Dedifferentiated amniotic fluid mesenchymal stem cell (primary cell): ENCODE data around the gene GTPBP2.
"Not testable (repeated sequence)": the region's sequence is repeated elsewhere in the genome, so short reads cannot be mapped to it uniquely, and the experiment has no call there.

Source experiments
- DNase-seq: peaks from one replicate; pipeline ENCODE4 v3.0.0-alpha.2; 2016; ENCODE audit errors: extremely low spot score

GTPBP2 gene

DNA sequence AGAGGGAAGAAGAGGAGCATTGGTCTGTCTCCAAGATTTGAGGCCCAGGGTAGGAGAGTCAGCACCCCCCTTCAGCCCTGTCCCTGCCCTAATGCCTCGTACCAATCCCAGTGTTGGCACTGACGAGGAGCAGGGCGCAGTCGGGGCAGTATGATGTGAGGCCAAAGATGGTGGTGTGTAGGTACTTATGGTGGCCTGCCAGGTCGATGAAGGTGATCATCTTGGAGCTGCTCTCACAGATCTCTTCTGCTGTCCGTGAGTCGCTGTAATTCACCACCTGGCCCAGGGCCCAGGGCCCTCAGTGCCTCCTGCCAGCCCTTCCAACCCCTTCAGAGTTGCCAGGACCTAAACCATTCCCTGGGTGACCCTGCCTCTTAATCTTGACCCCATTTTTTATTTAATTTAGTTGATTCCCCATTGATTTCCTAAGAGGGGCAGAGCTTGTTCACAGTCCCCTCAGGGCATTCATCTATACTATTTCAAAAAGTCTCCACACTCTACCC, 4.2 kb downstream of the GTPBP2 start:
- no peak for DNase-seq

DNA sequence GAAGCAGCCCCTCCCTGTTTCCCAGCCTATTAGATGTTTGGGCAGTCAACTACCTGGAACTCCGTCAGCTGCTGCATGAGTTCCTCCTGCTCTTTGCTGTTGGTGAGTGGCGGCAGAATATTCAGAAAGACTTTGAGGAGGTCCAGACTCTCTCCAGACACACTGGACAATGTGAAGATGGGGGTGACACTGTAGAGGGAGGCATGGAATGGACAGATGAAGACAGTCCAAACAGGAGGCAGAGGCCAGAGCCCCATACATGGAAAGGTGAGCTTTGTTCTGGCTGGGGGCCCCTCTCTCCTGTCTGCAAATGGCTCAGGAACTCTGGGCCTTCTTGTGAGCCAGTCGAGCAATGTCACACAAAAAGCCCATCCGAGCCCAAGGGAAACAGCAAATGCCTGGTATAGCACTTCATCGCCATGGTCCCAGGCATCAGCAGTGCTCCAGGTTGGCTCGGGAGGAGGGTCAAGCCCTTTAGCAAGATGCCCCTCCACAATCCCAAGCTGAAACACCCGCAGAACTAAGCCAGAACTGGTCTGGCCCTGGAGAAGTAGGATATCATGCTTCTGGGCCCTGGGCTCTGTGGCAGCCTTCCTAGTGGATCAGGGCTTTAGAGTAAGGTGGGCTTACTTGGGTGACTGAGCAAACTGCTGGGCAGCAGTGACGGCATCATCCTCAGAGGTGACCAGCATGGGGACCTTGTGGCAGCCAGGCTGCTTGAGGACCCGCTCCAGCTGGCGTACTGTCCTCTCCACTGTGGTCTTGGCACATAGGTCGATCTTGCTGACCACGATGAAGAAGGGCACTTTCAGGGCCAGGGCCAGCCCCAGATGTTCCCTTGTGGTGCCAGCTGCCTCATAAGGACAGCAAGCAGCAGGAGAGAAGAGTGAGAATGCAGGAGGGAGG, 4.9 kb downstream of the GTPBP2 start:
- DNase-seq, result no peak

DNA sequence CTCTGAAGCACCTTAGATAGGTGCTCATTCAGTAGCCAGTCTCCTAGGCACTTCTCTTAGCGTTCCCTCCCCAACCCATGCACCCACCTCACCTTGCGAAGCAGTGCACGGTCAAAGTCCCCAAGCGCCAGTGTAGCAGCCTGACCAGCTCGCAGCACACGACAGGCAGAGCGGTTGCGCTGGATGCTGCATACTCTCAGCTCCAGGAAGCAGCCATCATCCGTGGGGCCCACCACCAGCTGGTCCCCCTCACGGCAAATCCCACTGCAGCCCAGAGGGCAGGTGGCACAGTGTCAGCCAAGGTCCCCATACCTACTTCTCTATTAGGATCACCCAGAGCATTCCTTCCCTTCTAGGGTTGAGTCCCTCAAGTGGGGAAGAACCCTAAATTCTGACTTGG, 6.5 kb downstream of the GTPBP2 start:
- DNase-seq, result no peak

DNA sequence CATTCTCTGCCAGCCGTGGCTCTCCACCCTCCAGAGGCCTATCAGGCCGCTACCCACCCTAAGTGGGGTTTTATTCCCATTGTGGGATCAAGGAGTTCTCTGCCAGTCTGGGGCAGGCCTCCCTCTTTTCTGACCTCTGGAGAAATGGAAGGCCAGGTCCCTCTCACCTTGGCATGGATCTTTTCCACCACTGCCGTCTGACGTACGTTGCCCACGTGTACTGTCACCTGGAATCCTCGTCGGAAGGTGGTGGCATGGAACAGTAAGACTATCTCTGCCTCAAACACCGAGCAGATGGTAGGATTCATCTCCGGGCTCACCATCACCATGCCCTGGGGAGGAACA, 7.3 kb downstream of the GTPBP2 start:
- DNase-seq, result no peak

DNA sequence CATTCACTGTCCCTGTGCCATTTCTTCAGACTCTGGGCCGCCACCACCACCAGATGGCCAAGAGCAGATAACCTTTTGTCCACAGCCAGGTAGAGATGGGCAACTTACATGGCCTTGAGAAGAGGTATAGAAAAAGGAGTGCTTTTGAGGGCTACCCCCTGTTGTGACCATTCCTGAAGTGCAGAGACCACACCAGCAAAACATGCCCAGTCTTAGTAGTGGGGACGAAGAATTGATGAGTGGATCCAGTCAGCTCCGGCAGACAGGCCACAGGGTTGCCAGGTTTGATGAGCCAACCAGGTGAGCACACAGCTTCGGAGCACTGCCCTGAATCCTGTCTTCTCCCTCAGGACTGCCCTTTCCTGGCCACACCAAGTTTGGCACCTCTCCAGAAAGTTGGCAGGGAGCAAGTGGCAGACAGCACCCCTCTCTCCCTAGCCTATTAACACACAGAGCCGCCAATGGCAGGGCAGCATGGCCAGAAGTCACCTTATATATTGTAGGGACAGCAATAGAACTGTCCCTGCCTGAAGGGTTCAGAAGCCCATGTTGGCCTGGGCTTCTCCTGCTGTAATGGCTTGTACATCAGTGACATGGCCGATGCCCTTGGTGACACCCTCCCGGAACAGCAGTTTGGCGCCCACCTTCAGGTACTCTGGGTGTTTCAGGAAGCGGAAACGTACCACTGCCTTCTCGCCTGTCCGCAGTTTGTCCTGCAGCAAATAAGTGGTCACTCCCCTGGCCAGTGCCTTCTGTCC, 7.8 kb downstream of the GTPBP2 start:
- DNase-seq, result no peak

DNA sequence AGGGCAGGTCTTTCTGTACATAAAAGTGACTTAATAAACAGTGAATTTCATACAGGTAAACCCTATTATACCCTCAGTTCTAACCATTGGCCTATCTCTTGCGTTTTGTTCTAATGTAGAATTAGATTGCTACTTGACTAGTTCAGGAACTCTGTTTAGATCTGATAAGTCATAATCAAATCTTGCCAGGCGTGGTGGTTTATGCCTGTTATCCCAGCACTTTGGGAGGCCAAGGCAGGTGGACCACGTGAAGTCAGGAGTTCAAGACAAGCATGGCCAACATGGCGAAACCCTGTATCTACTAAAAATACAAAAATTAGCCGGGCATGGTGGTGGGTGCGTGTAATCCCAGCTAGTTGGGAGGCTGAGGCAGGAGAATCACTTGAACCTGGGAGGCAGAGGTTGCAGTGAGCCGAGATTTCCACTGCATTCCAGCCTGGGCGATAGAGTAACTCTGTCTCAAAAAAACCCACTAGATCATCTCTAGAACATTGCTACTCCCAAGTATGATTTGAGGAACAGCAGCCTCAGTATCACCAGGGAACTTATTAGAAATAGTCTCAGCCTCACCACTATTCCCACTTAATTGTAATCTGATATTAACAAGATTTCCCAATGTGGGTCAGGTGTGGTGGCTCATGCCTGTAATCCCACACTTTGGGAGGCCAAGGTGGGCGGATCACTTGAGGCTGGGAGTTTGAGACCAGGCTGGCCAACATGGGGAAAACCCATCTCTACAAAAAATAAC, 12.2 kb downstream of the GTPBP2 start:
- no peak for DNase-seq

DNA sequence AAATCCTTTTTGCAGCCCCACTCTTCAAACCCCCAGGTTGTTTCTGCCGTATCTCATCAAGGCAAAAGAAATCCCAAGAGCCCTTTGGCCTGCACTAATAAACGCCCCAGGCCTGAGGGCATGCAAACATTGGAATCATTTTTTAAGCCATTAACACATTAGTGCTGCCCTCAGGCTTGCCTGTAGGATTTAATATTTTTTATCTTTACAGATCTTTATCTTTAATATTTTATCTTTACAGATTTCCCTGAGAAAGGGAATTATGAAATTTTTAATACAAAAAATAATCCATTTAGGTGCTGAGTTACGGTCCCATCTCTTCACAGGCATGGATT, 14.7 kb downstream of the GTPBP2 start:
- DNase-seq, result no peak

DNA sequence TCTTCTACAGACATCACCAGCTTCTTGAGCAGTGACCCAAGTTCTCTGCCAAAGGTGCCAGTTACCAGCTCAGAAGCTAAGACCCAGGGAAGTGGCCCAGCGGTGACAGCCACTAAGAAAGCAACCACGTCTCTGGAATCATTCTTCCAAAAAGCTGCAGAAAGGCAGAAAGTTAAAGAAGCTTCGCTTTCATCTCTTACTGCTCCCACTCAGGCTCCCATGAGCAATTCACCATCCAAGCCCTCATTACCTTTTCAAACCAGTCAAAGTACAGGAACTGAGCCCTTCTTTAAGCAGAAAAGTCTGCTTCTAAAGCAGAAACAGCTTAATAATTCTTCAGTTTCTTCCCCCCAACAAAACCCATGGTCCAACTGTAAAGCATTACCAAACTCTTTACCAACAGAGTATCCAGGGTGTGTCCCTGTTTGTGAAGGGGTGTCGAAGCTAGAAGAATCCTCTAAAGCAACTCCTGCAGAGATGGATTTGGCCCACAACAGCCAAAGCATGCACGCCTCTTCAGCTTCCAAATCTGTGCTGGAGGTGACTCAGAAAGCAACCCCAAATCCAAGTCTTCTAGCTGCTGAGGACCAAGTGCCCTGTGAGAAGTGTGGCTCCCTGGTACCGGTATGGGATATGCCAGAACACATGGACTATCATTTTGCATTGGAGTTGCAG, 15.2 kb downstream of the GTPBP2 start:
- no peak for DNase-seq

DNA sequence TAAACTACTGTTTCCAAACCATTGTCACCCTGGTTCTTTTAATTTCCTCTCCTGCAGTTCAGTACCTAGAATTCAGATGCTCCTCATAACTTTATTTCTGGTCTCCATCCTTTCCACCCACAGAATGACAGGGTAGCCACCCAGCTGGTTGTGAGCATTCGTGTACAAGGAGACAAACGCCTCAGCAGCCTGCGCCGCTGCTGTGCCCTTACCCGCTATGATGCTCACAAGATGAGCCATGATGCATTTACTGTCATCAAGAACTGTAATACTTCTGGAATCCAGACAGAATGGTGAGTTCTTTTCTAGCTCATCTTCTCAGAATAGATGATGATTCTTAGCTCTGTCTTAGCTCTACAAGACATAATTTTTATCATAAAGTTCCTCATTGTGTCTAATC, 18.6 kb downstream of the GTPBP2 start:
- DNase-seq, result no peak

DNA sequence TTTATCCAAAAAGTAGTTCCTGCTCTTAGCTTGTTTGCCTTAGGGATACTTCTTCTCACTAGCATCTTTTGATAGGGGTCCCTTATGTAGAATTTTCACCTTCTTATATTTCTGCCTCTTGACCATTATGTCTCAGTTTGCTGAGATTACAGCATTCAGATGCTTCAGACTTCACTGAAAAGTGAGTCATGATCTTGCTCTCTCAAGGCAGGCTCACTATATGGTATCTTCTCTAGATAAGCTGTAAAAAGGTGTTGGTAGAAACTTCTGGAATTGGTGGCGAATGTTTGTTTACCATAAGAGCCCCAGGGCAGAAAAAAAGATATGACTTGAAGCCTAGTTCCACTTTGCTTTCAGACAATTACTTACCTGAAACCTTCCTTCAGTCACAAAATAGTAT, 19.7 kb downstream of the GTPBP2 start:
- no peak for DNase-seq

DNA sequence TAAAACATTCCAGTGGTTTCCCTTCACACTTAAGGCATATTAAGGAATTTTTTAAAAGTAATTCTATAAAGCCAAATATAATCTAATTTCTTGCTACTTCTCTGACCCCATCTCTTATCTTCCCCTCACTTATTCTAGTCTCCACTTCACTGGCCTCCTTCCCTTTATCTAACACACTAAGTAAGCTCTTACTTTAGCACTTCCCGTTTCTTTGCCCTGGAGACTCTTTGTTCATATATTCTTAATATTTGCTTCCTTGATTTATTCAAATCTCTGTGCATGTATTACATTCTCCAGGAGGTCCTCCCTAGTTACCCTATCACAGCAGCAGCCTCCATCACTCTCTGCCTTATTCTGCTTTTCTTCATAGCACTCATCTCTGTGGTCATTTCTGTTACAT, 20.3 kb downstream of the GTPBP2 start:
- DNase-seq, result no peak

DNA sequence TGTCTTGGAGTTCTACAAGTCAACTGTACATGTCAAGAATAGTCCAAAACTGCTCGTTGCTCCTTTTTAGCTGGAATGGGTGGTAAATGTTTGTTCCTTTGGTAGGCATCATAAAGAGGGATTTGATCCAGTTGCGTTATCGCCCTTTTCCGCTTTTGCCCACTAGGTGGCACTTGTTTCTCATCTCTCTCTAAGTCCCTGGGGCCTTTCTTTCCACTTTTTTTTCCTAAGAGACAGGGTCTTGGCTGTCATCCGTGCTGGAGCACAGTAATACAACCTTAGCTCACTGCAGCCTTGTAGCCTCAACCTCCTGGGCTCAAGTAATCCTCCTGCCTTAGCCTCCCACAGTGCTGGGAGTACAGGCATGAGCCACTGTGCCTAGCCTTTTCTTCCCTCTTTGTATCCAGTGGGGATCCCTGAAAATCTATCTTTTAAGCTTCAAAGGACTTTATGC, 20.7 kb downstream of the GTPBP2 start:
- DNase-seq, result peak; percentile 89

DNA sequence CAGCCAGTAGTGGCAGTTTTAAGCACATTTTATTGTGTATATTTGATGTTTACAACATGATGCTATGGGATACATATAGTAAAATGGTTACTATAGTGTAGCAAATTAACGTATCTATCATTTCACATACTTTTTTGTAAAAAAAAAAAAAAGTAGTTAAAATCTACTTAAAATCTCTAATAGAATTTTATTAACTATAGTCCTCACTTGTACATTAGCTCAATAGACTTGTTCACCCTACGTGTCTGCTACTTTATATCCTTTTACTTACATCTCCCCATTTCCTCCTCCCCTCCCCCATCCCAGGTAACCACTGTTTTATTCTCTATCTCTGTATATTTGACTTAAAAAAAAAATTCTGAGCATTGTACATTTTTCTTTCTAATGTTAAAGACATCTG, 23.0 kb downstream of the GTPBP2 start:
- DNase-seq, result no peak

DNA sequence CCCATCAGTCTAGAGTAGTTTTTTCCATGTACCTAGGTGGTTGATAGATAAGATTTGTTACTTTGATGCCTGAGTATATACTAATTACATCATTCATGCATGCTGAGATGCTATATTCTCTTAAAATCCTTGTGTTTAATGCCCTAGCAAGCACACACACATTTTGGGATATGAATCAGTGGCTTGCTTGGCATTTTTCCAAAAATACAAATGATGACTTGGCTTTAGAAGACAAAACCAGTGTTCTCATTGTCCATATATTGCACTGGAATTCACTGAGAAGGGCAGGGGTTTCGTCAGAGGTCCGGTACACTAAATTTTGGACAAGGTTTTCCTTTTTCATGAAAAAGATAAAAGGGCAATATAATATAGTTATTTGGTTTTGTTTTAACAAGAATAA, 24.9 kb downstream of the GTPBP2 start:
- peak; percentile 67 for DNase-seq

DNA sequence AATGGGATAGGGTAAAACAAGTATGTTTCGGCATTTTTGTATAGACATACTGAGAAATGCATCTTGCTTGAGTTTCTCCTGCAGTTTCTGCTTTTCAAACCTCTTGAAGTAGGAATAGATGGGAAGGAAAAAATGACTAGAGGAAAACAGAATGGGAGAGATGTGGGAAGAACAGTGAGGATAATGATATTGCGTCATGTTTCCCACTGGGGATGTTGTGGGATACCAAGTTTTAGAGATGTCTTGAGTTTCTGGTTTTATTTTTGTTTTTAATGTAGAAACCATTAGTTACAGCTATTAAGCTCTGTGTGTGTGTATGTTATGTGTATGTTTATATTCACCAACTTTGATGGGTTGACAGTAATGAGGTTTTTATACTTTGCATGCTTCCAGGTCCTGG, 28.5 kb downstream of the GTPBP2 start:
- DNase-seq, result no peak

DNA sequence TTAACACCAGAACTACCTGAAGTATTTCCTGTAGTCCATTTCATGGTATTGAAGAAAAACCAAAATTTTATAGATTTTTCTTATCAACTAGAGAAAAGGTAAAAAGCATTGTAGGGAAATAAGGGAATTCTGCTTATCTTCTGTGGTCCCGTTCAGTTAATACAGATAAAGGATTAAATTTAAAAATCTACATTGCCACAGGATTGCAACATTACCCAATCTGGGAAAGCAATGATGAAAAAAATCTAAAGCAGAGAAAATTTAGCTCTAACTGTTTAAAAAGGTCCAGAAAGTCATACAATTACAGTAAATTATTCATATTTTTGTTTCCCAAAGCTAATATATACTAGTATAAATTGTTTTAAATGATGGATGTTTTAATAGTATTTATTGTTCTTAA, 35.1 kb downstream of the GTPBP2 start:
- DNase-seq, result peak; percentile 52

DNA sequence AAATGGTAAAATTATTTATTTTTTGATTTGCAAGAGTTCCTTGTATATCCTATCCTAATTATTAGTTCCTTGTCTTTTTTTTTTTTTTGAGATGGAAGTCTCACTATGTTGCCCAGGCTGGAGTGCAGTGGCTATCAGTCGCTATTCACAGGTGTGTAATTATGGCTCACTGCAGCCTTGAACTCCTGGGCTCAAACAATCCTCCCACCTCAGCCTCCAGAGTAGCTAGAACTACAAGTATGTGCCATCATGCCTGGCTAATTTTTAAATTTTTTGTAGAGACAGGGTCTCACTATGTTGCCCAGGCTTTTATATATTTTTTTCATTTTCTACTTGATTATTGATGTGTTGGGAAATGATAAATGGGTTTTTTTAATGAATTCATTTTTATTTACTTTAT, 39.5 kb downstream of the GTPBP2 start:
- DNase-seq, result not testable (repeated sequence)

DNA sequence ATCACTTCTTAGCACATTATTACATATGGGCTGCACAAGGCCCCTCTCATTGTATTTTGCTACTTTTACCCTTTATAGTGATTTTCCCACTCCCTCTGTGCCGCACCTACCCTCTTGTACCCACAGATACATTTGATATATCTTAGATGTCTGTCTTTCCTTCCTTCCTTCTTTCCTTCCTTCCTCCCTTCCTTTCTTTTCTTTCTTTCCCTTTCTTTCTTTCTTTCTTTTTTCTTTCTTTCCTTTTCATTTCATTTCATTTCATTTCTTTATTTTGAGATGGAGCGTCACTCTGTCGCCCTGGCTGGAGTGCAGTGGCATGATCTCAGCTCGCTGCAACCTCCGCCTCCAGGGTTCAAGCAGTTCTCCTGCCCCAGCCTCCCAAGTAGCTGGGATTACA, 40.9 kb downstream of the GTPBP2 start:
- no peak for DNase-seq

DNA sequence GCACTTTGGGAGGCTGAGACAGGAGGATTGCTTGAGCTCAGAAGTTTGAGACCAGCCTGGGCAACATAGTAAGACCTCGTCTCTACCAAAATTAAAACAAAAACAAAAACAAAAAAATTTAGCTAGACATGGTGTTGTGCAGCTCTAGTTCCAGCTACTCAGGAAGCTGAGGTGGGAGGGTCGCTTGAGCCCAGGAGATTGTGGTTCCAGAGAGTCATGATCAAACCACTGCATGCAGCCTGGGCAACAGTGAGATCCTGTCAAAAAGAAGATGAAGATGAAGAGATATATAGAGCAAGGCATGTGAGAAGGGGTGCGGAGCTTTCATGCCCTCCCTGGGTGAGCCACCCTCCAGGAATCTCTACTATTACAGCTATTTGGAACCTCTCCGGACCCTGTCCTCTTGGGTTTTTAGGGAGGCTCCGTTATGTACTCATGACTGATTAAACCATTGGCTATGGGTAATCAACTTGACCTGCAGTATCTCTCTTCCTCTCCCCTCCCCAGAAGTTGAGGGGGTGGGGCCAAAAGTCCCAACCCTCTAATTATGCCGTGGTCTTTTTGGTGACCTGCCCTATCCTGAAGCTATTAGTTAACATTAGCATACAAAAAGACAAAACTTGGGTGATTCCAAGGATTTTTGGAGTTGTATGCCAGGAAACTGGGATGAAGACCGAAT, 44.0 kb downstream of the GTPBP2 start:
- DNase-seq, result no peak

DNA sequence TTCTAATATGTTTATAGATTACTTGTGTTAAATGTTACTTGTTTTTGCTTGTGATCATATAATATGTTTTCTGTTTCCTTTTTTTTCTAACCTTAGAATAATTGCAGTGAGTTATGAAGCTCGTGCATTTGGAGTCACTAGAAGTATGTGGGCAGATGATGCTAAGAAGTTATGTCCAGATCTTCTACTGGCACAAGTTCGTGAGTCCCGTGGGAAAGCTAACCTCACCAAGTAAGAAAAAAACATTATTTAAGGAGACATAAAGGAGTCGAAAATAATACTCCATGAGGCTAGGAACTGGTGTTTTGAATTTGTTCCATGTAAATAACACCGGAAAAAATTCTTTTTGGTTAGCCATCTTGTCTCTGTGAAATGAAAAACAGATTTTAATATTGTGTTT, 46.2 kb downstream of the GTPBP2 start:
- no peak for DNase-seq

DNA sequence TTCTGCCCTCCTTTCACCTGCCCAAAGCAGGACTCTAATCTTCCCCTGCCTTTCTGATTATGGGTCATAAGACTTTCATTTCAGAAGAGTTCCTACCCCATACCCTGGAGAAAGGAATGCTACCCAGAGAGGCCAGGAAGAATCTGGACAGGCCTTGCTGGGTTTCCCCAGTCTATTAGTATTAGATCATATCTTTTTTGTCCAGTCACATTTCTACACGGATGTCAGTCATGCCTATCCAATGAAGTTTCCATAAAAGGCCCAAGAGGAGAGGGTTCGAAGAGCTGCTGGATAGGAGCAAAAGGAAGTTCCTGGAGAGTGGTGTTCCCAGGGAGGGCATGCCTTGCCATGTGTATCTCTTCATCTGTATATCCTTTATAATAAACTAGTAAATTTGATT, 49.9 kb downstream of the GTPBP2 start:
- no peak for DNase-seq
